ENCODE data around the gene KIAA1586. TPM values are rescaled to one million over a fixed set of nuclear protein-coding genes. Genes with fewer than 3 reads are reported as not detected.
"Not testable (repeated sequence)": the region's sequence is repeated elsewhere in the genome, so short reads cannot be mapped to it uniquely, and the experiment has no call there.

Gene KIAA1586, protein sequence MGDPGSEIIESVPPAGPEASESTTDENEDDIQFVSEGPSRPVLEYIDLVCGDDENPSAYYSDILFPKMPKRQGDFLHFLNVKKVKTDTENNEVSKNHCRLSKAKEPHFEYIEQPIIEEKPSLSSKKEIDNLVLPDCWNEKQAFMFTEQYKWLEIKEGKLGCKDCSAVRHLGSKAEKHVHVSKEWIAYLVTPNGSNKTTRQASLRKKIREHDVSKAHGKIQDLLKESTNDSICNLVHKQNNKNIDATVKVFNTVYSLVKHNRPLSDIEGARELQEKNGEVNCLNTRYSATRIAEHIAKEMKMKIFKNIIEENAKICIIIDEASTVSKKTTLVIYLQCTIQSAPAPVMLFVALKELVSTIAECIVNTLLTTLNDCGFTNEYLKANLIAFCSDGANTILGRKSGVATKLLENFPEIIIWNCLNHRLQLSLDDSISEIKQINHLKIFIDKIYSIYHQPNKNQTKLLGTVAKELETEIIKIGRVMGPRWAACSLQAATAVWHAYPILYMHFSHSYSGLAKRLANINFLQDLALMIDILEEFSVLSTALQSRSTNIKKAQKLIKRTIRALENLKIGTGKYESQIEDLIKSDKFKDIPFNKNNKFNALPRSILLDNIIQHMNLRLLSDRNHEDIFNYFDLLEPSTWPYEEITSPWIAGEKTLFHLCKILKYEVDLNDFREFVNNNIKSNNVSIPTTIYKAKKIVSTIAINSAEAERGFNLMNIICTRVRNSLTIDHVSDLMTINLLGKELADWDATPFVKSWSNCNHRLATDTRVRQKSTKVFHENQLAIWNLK
- total RNA-seq (65.2 TPM), polyA plus RNA-seq (5.4 TPM)

DNA sequence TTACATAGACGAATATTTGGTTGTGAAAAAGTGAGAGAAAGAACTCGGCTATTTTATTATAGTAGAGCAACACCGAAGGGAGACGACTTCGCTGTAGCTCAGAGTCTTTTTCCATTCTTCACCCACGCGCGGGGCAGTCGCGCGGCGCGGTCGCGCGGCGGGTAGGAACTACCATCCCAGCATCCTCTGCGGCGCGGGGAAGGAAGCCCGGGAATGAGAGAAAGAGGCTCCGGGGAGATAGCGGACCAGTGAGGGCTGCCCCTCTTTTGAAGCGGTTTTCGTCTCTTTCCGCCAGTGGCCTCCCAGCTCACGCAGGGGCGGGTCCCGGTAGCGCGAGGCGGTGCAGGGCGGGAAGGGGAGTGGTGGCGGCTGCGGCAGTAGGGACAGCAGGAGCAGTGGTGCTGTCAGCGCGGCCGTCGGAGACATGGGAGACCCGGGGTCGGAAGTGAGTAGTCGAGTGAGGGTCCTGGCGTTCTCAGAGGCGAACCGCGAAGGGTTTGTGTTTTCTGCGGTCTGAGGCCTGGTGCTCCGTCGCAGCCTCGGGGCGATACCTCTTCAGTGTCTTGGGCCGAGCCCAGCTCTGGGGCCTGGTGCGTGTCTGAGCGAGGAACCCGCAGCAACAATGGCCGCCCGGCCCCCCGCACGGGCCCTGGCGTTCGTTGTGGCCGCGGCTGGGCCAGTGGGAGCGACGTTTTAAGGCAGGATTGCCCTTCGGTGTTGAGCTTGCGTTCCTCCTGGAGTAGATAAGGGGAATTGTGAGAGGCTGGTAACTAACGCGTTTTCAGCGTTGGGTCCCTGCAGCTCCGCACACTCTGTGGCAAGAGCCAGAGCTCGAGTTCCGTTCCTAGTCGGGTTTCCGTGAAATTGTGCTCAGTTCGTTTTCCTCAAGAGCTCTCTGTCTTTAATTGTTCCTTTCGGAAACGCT lies at the start of gene KIAA1586:
TSS of gene KIAA1586 (plus strand) at position 362 of the 925 bp plus-strand sequence. CDS start at position 425, 63 bp downstream.
- under 1% methylated on average over 46 of the region's 78 CpGs for WGBS

DNA sequence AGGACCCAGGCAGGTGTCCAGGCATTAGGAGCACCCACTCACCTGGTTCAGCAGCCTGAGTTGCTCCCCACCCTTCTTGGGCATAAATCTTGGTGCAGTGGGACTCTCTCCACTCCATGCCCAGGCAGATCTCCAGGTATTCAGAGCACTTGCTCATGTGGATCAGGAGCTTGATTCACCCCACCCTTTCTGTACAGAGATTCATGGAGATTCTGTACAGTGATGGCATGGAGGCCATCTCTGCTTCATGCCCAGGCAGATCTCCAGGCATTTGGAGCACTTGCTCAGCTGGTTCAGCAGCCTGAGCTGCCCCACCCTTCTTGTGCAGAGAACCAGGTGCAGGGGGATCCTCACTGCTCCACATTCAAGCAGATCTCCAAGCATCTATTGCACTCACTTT lies 47.4 kb upstream of the KIAA1586 start:
- Histone ChIP-seq H3K36me3 (ENCODE audit: insufficient read depth) (no peaks in the 10 kb centered on the region), H3K4me3 (ENCODE audit: low read depth, low read length) (no peak overlapping the region), H3K4me1 (ENCODE audit: insufficient read depth) (no peaks in the 10 kb centered on the region), H3K27ac (ENCODE audit: low read depth) (no peak overlapping the region)
- DNase-seq (ENCODE audit: extremely low spot score): no peak

More for the DNA sequence above, at the start of gene KIAA1586:
- H3K4me1 ChIP-seq (ENCODE audit: insufficient read depth); H3K36me3 ChIP-seq (ENCODE audit: insufficient read depth): not testable (repeated sequence)
- Histone ChIP-seq H3K27ac (ENCODE audit: low read depth) (peak within 1 kb of the TSS; percentile 3), H3K4me3 (ENCODE audit: low read depth, low read length) (peak within 1 kb of the TSS; percentile 29)
- peak; percentile 75 for DNase-seq (ENCODE audit: extremely low spot score)

DNA sequence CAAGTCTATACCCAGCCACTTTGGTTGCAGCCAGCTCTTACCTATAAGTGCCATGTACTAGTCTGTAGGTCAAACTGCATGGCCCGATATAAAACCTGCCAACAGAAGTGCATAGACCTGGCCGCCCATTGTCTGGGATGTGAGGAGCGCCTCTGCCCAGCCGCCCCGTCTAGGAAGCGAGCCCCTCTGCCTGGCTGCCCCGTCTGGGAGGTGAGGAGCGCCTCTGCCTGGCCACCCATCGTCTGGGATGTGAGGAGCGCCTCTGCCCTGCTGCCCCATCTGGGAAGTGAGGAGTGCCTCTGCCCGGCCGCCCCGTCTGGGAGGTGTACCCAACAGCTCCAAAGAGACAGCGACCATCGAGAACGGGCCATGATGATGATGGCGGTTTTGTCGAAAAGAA lies 46.7 kb upstream of the KIAA1586 start:
- 94% methylated on average over 18 of the region's 18 CpGs for WGBS
- not testable (repeated sequence) for H3K36me3 ChIP-seq (ENCODE audit: insufficient read depth); H3K27ac ChIP-seq (ENCODE audit: low read depth); H3K4me3 ChIP-seq (ENCODE audit: low read depth, low read length); H3K4me1 ChIP-seq (ENCODE audit: insufficient read depth); DNase-seq (ENCODE audit: extremely low spot score)

DNA sequence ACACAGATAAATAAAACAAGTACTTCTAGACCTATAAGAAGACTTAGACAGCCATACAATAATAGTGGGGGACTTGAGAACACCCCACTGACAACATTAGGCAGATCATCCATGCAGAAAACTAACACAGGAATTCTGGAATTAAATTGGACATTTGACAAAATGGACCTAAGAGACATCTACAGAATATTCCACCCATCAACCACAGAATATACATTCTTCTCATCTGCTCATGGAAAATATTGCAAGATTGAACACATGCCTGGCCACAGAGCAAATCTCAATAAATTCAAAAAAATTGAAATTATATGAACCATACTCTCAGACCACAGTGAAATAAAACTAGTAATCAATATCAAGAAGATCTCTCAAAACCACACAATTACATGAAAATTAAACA lies 44.3 kb upstream of the KIAA1586 start:
- Histone ChIP-seq H3K36me3 (ENCODE audit: insufficient read depth) (no peaks in the 10 kb centered on the region), H3K4me1 (ENCODE audit: insufficient read depth) (no peaks in the 10 kb centered on the region), H3K27ac (ENCODE audit: low read depth) (no peak overlapping the region), H3K4me3 (ENCODE audit: low read depth, low read length) (no peak overlapping the region)
- no peak for DNase-seq (ENCODE audit: extremely low spot score)

DNA sequence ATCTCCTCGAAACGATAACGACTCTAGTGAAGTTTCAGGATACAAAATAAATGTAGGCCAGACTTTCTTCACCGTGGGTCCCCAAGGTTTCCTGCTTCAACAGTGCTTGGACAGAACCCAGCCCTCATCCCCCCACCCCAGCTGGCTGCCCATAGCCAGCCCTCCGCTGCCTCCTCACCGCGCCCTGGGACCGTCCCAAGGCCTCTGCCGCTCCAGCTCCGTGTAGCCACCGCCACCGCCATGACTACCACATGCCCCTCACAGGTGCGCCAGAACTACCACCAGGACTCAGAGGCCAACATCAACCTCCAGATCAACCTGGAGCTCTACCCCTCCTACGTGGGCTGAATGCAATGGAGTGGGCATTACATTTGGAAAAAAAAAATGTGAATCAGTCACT lies 42.2 kb upstream of the KIAA1586 start:
- DNase-seq (ENCODE audit: extremely low spot score): no peak
- WGBS: 94% methylated on average over 14 of the region's 14 CpGs
- no peaks in the 10 kb centered on the region for H3K4me1 ChIP-seq (ENCODE audit: insufficient read depth)
- no peak overlapping the region for H3K27ac ChIP-seq (ENCODE audit: low read depth)
- no peak overlapping the region for H3K4me3 ChIP-seq (ENCODE audit: low read depth, low read length)
- H3K36me3 ChIP-seq (ENCODE audit: insufficient read depth): no peaks in the 10 kb centered on the region

DNA sequence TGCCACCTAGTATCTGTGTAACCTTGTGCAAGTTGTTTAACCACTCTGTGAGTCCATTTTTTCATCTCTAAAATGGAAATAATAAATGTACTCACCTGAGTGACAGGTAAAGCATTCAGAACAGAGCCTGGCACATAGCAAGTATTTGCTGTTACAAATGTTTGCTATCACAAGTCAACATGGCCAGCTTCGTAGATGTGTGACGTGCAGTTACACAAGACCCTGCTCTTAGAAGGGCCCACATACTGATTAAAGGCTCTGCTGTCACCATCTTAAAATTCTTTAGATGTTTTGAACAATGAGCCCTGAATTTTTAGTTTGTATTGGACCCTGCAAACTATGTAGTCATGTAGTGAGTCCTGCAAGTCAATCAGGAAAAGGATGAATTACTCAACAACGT lies 40.4 kb upstream of the KIAA1586 start:
- H3K4me1 ChIP-seq (ENCODE audit: insufficient read depth): no peaks in the 10 kb centered on the region
- H3K4me3 ChIP-seq (ENCODE audit: low read depth, low read length): no peak overlapping the region
- H3K36me3 ChIP-seq (ENCODE audit: insufficient read depth): no peaks in the 10 kb centered on the region
- DNase-seq (ENCODE audit: extremely low spot score): no peak
- WGBS: 70% methylated on average over 3 of the region's 3 CpGs
- H3K27ac ChIP-seq (ENCODE audit: low read depth): no peak overlapping the region

DNA sequence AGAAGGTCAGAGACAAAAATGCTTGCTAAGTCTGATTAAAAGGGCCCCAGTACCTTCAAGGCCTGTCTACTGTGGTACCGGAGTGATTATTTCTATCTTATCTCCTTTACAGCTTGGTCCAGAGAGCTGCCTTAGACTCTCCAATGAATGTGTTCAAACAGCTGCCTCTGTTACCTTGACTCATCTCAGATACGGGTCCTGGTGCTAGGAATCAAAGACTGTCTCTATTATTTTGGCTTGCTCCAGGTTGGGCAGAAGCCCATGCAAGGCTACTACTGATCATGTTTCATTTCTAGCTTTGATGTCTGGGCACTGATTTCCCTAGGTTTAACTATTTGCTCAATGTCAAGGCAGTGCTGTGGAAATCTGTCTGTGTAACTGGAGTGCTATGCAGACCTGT lies 38.4 kb upstream of the KIAA1586 start:
- not testable (repeated sequence) for H3K36me3 ChIP-seq (ENCODE audit: insufficient read depth); H3K4me3 ChIP-seq (ENCODE audit: low read depth, low read length); DNase-seq (ENCODE audit: extremely low spot score); H3K4me1 ChIP-seq (ENCODE audit: insufficient read depth); H3K27ac ChIP-seq (ENCODE audit: low read depth)
- whole genome bisulfite sequencing: 67% methylated on average over 2 of the region's 2 CpGs

DNA sequence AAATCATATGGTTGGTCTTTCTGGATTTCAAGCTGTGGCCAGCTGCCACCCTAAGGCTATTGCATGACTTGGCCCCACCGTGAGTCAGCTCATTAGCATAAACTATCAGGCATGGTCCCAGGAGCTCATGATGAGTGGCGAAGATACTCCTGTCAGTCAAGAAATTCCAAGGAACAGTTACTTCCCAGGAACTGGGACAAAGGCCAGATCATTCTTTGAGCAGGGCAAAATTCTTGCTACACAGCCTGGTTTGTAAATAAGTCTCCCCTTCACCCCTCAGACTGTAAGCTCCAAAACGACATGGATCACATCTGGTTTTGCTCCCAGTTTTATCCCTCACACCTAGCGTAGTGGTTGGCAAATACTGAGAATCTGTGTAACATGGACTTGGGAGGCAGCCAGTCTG lies 33.0 kb upstream of the KIAA1586 start:
- Histone ChIP-seq H3K36me3 (ENCODE audit: insufficient read depth) (no peaks in the 10 kb centered on the region), H3K27ac (ENCODE audit: low read depth) (no peak overlapping the region), H3K4me1 (ENCODE audit: insufficient read depth) (no peaks in the 10 kb centered on the region), H3K4me3 (ENCODE audit: low read depth, low read length) (no peak overlapping the region)
- 40% methylated on average over 4 of the region's 4 CpGs for WGBS
- no peak for DNase-seq (ENCODE audit: extremely low spot score)

DNA sequence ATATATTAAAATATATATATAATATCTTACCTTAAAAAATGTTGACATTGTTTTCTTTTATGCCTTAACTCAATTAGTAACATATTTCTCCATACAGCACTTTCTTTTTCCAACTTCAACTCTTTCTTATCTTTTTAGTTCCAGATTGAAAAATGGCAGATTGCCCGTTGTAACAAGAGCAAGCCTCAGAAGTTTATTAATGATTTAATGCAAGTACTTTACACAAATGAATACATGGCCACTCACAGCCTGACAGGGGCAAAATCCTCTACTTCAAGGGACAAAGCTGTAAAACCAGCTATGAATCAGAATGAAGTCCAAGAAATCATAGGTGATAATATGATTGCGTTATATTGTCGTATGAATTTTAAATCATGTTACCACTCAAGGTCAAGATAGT lies 29.4 kb upstream of the KIAA1586 start:
- Histone ChIP-seq H3K4me1 (ENCODE audit: insufficient read depth) (no peaks in the 10 kb centered on the region), H3K36me3 (ENCODE audit: insufficient read depth) (no peaks in the 10 kb centered on the region), H3K4me3 (ENCODE audit: low read depth, low read length) (no peak overlapping the region), H3K27ac (ENCODE audit: low read depth) (no peak overlapping the region)
- DNase-seq (ENCODE audit: extremely low spot score): no peak
- WGBS: 57% methylated on average over 3 of the region's 3 CpGs

DNA sequence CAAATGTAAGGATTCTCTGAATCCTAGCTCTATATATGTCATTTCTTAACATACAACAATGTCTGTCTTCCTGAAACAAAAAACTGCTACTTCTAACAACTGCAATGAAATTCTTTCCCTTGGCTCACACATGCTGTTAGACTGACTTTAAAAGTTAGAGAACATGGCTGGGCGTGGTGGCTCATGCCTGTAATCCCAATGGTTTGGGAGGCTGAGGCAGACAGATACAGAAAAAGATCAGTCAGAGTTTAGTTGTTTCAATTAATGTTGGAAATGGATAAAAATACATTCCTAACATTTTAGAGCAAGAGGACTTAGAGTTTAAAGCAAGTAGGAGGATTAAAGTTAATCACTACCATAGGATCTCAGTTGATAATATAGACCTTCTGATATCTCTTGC lies 28.7 kb upstream of the KIAA1586 start:
- Histone ChIP-seq H3K4me3 (ENCODE audit: low read depth, low read length) (no peak overlapping the region), H3K36me3 (ENCODE audit: insufficient read depth) (no peaks in the 10 kb centered on the region), H3K27ac (ENCODE audit: low read depth) (no peak overlapping the region), H3K4me1 (ENCODE audit: insufficient read depth) (no peaks in the 10 kb centered on the region)
- no peak for DNase-seq (ENCODE audit: extremely low spot score)
- 96% methylated on average over 1 of the region's 1 CpG for WGBS

DNA sequence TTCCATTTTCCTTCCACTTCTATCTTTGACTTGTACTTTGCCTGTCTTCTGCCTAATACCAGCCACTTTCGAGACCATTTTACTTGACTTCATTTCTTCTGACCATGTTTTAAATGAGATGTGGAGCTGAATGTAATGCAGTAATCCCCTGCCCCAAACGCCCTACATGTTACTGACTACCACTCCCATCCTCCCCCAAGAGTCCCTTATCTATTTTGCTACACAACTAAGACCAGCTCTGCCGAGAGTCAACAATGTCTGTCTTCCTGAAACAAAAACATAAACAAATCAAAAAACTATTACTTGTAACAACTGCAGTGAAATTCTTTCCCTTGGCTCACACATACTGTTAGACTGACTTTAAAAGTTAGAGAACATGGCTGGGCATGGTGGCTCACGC lies 27.1 kb upstream of the KIAA1586 start:
- Histone ChIP-seq H3K4me3 (ENCODE audit: low read depth, low read length) (no peak overlapping the region), H3K27ac (ENCODE audit: low read depth) (no peak overlapping the region), H3K4me1 (ENCODE audit: insufficient read depth) (no peaks in the 10 kb centered on the region), H3K36me3 (ENCODE audit: insufficient read depth) (no peaks in the 10 kb centered on the region)
- no peak for DNase-seq (ENCODE audit: extremely low spot score)
- 89% methylated on average over 4 of the region's 4 CpGs for WGBS

DNA sequence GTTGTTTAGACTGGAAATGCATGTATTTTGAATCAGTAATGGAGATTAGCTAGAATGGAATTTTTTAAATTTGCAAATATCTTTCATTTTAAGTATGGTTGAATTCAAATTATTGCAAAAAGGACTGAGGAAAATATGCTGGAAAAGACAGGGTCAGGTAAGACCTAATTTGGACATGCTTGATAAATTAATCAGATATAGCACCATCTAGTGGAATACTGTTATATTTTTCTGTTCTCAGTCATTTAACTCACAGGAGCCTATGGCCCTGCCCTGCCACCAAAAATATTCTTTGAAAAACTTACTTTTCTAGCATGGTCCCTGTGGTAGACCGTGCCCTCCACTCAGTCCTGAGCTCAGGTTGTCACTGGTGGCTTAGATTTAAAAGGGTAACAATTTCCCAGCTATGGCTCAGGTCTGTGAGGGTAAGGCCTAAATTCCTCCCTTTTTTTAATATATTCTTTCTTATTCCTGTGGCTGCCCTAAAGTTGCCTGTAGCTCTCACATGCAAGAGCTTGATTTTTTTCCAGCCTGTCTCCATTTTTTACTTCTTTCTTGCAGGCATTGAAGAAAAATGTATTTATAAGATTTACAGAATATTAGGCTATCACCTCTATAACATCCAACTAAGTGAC lies 25.3 kb upstream of the KIAA1586 start:
- WGBS: 11% methylated on average over 1 of the region's 1 CpG
- Histone ChIP-seq H3K36me3 (ENCODE audit: insufficient read depth) (no peaks in the 10 kb centered on the region), H3K27ac (ENCODE audit: low read depth) (no peak overlapping the region), H3K4me3 (ENCODE audit: low read depth, low read length) (no peak overlapping the region), H3K4me1 (ENCODE audit: insufficient read depth) (no peaks in the 10 kb centered on the region)
- DNase-seq (ENCODE audit: extremely low spot score): no peak

DNA sequence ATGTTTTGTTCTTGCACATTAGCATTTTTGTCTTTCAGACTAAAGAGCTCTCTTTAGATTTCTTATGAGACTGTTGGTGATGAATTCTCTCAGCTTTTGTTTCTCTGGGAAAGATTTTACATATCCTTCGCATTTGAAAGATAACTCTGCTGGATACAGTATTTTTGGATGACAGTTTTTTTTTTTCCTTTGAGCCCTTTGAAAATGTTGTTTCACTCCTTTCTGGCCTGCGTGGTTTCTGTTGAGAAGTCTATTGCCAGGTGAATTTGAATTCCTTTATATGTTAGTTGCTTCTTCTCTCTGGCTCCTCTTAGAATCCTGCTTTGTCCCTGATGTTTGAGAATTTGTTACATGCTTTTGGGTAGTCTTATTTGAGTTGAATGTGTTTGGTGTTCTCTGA lies 22.2 kb upstream of the KIAA1586 start:
- 58% methylated on average over 2 of the region's 2 CpGs for WGBS
- no peak for DNase-seq (ENCODE audit: extremely low spot score)
- Histone ChIP-seq H3K36me3 (ENCODE audit: insufficient read depth) (no peaks in the 10 kb centered on the region), H3K4me3 (ENCODE audit: low read depth, low read length) (no peak overlapping the region), H3K27ac (ENCODE audit: low read depth) (no peak overlapping the region), H3K4me1 (ENCODE audit: insufficient read depth) (no peaks in the 10 kb centered on the region)

Data from urinary bladder (tissue), 4 donors.